H9 (cell line): ENCODE results near the gene F8. TPM values are rescaled to one million over a fixed set of nuclear protein-coding genes. Genes with fewer than 3 reads are reported as not detected.

Experiments used
- DNase-seq: peaks from one replicate; pipeline ENCODE4 v3.0.0-alpha.2; 2017
- H2AFZ ChIP-seq: one replicate; pipeline ENCODE4 v1.6.1; 2013; ENCODE audit warnings: mild to moderate bottlenecking, low read length, control low read depth, moderate library complexity
- H2AK5ac ChIP-seq: 2 replicates; pipeline ENCODE4 v1.6.1; 2013; ENCODE audit warnings: low read length, control low read depth, mixed read lengths; ENCODE audit not compliant: insufficient read length
- H2BK120ac ChIP-seq: one replicate; pipeline ENCODE4 v1.6.1; 2013; ENCODE audit warnings: low read depth, mild to moderate bottlenecking, low read length, control low read depth, inconsistent platforms; ENCODE audit not compliant: poor library complexity, severe bottlenecking
- H2BK12ac ChIP-seq: 2 replicates; pipeline ENCODE4 v1.6.1; 2013; ENCODE audit warnings: low read length, control low read depth, mixed read lengths, low read depth; ENCODE audit not compliant: insufficient read length
- H2BK15ac ChIP-seq: 2 replicates; pipeline ENCODE4 v1.6.1; 2013; ENCODE audit warnings: low read depth, low read length, control low read depth
- H2BK20ac ChIP-seq: one replicate; pipeline ENCODE4 v1.6.1; 2013; ENCODE audit warnings: low read depth, mild to moderate bottlenecking, low read length, control low read depth, inconsistent platforms; ENCODE audit not compliant: poor library complexity, severe bottlenecking
- H2BK5ac ChIP-seq: 2 replicates; pipeline ENCODE4 v1.6.1; 2013; ENCODE audit warnings: low read length, control low read depth, mixed read lengths; ENCODE audit not compliant: insufficient read length
- H3K14ac ChIP-seq: 2 replicates; pipeline ENCODE4 v1.6.1; 2013; ENCODE audit warnings: low read length, control low read depth; ENCODE audit not compliant: insufficient read depth
- H3K18ac ChIP-seq: 2 replicates; pipeline ENCODE4 v1.6.1; 2013; ENCODE audit warnings: low read depth, mild to moderate bottlenecking, mixed read lengths, low read length, control low read depth; ENCODE audit not compliant: insufficient read length
- H3K23ac ChIP-seq: 2 replicates; pipeline ENCODE4 v1.6.1; 2013; ENCODE audit warnings: low read length, control low read depth, mixed read lengths, low read depth; ENCODE audit not compliant: insufficient read length
- H3K23me2 ChIP-seq: 2 replicates; pipeline ENCODE4 v1.6.1; 2013; ENCODE audit warnings: low read depth, mild to moderate bottlenecking, mixed read lengths, low read length, control low read depth; ENCODE audit not compliant: insufficient read length, poor library complexity, severe bottlenecking
- H3K27ac ChIP-seq: 2 replicates; pipeline ENCODE4 v1.5.1; 2013; ENCODE audit warnings: low read length, control low read depth, mixed read lengths, low read depth; ENCODE audit not compliant: insufficient read length
- H3K27me3 ChIP-seq: 2 replicates; pipeline ENCODE4 v1.6.1; 2013; ENCODE audit warnings: low read length, control low read depth, inconsistent platforms; ENCODE audit not compliant: insufficient read depth
- H3K4ac ChIP-seq: 2 replicates; pipeline ENCODE4 v1.6.1; 2013; ENCODE audit warnings: low read depth, mild to moderate bottlenecking, control low read depth, inconsistent platforms, low read length, moderate library complexity
- H3K4me1 ChIP-seq: 2 replicates; pipeline ENCODE4 v1.6.1; 2013; ENCODE audit warnings: low read length, control low read depth, inconsistent platforms; ENCODE audit not compliant: insufficient read depth
- H3K4me2 ChIP-seq: 2 replicates; pipeline ENCODE4 v1.6.1; 2013; ENCODE audit warnings: low read length, control low read depth, mixed read lengths; ENCODE audit not compliant: insufficient read length, insufficient read depth
- H3K56ac ChIP-seq: 2 replicates; pipeline ENCODE4 v1.6.1; 2013; ENCODE audit warnings: low read depth, mild to moderate bottlenecking, mixed read lengths, low read length, control low read depth; ENCODE audit not compliant: insufficient read length
- H3K79me1 ChIP-seq: 2 replicates; pipeline ENCODE4 v1.6.1; 2013; ENCODE audit warnings: low read depth, mild to moderate bottlenecking, moderate library complexity, low read length, control low read depth, inconsistent platforms; ENCODE audit not compliant: insufficient read depth, poor library complexity, severe bottlenecking
- H3K79me2 ChIP-seq: 2 replicates; pipeline ENCODE4 v1.6.1; 2013; ENCODE audit warnings: low read length, control low read depth, inconsistent platforms; ENCODE audit not compliant: insufficient read depth
- H3K9ac ChIP-seq: 2 replicates; pipeline ENCODE4 v1.6.1; 2013; ENCODE audit warnings: low read length, control low read depth, mixed read lengths; ENCODE audit not compliant: insufficient read length; ENCODE audit errors: extremely low read depth
- H3K9me3 ChIP-seq: one replicate; pipeline ENCODE4 v1.6.1; 2013; ENCODE audit warnings: low read depth, low read length, inconsistent platforms; ENCODE audit not compliant: control insufficient read depth
- H3T11ph ChIP-seq: one replicate; pipeline ENCODE4 v1.6.1; 2013; ENCODE audit warnings: mild to moderate bottlenecking, low read length, control low read depth, inconsistent platforms
- H4K20me1 ChIP-seq: one replicate; pipeline ENCODE4 v1.6.1; 2013; ENCODE audit not compliant: control insufficient read depth, insufficient read length, insufficient read depth
- H4K5ac ChIP-seq: 2 replicates; pipeline ENCODE4 v1.6.1; 2013; ENCODE audit warnings: low read depth, mild to moderate bottlenecking, mixed read lengths, low read length, control low read depth; ENCODE audit not compliant: insufficient read length
- H4K8ac ChIP-seq: replicated peaks from 2 replicates; pipeline ENCODE4 v1.6.1; 2013; ENCODE audit warnings: low read length, control low read depth, mixed read lengths, low read depth; ENCODE audit not compliant: insufficient read length
- H4K91ac ChIP-seq: 2 replicates; pipeline ENCODE4 v1.6.1; 2013; ENCODE audit warnings: low read depth, mild to moderate bottlenecking, moderate library complexity, mixed read lengths, low read length, control low read depth; ENCODE audit not compliant: insufficient read length
- H3K27ac Mint-ChIP-seq, 3 experiments: 2 replicates in 2 of 3; 3 replicates in 1 of 3; pipeline ENCODE4 v1.8.0; 2020 to 2021; ENCODE audit warnings: mixed read lengths in 3 of 3, mild to moderate bottlenecking in 1 of 3, moderate library complexity in 1 of 3
- H3K27me3 Mint-ChIP-seq: 2 replicates; pipeline ENCODE4 v1.8.0; 2021; ENCODE audit warnings: low read depth, mild to moderate bottlenecking, moderate library complexity, mixed read lengths
- H3K36me3 Mint-ChIP-seq, 3 experiments: 2 replicates in 2 of 3; 3 replicates in 1 of 3; pipeline ENCODE4 v1.8.0; 2020 to 2021; ENCODE audit warnings: low read depth in 3 of 3, mixed read lengths in 3 of 3; ENCODE audit not compliant: insufficient read depth in 1 of 3
- H3K4me1 Mint-ChIP-seq, 2 experiments: 2 replicates each; pipeline ENCODE4 v1.8.0; 2020; ENCODE audit warnings: mixed read lengths in 2 of 2
- H3K4me3 Mint-ChIP-seq, 2 experiments: 2 replicates in 1 of 2; 3 replicates in 1 of 2; pipeline ENCODE4 v1.8.0; 2020 to 2021; ENCODE audit warnings: mild to moderate bottlenecking in 2 of 2, mixed read lengths in 2 of 2, moderate library complexity in 1 of 2
- H3K9me3 Mint-ChIP-seq, 2 experiments: 2 replicates in 1 of 2; 3 replicates in 1 of 2; pipeline ENCODE4 v1.8.0; 2020; ENCODE audit warnings: mild to moderate bottlenecking in 2 of 2, mixed read lengths in 2 of 2, moderate library complexity in 1 of 2
- CTCF ChIP-seq: fragments of 200-600 bp; sonication (generic); conservative IDR thresholded peaks from 3 replicates; pipeline ENCODE4 v1.8.0; 2021; ENCODE audit warnings: antibody characterized with exemption, mild to moderate bottlenecking
- WGBS: extraction: QIAGEN DNeasy Blood & Tissue Kit; methylation state at CpG from one replicate; pipeline ENCODE4 v1.1.7; 2013; ENCODE audit warnings: missing lambda C conversion rate, low lambda C conversion rate, mixed read lengths; ENCODE audit not compliant: insufficient read length; ENCODE audit errors: extremely low coverage; 5-methylcytosine and 5-hydroxymethylcytosine counted together
- total RNA-seq: library from RNA; stranded (reverse); gene quantifications from 2 replicates; pipeline ENCODE4 v1.2.1, GENCODE V29; 2021

The F8 gene
- total RNA-seq, 1 experiment from 2014 or later: 3.1 TPM

- no peaks in the 10 kb centered on the region for H3K79me2 ChIP-seq
- WGBS: no CpG with 5 or more reads among the region's 2 CpGs
- no peak overlapping the region for H3K18ac ChIP-seq
- peaks cover 32% of the 10 kb centered on the region for H3K27me3 Mint-ChIP-seq
- no peak overlapping the region for H3K27ac Mint-ChIP-seq
- H3T11ph ChIP-seq: no peak overlapping the region
- H3K9me3 Mint-ChIP-seq: peaks cover 71 to 76% of the 10 kb centered on the region in 2 experiments
- H2BK5ac ChIP-seq: no peak overlapping the region
- H3K14ac ChIP-seq: no peak overlapping the region
- H2BK12ac ChIP-seq: no peak overlapping the region
- H2AFZ ChIP-seq: no peak overlapping the region
- H3K23me2 ChIP-seq: peaks cover 5% of the 10 kb centered on the region
- no peak overlapping the region for H2AK5ac ChIP-seq
- no peak for TF ChIP-seq CTCF
- H2BK120ac ChIP-seq: no peak overlapping the region
- H3K27me3 ChIP-seq: peaks cover 5% of the 10 kb centered on the region; the same call in 1 of the 2 replicates
- DNase-seq: no peak
- H2BK20ac ChIP-seq: no peak overlapping the region
- H3K9me3 ChIP-seq: peaks cover 34% of the 10 kb centered on the region
- H3K4me2 ChIP-seq: no peak overlapping the region
- H3K23ac ChIP-seq: no peak overlapping the region
- no peak overlapping the region for H3K27ac ChIP-seq
- H4K5ac ChIP-seq: no peak overlapping the region
- no peak overlapping the region for H2BK15ac ChIP-seq
- H4K8ac ChIP-seq: no peak overlapping the region
- H3K56ac ChIP-seq: no peak overlapping the region
- no peak overlapping the region for H3K9ac ChIP-seq
- no peaks in the 10 kb centered on the region for H4K20me1 ChIP-seq
- H3K79me1 ChIP-seq: no peaks in the 10 kb centered on the region
- no peak overlapping the region for H4K91ac ChIP-seq
- H3K4me3 Mint-ChIP-seq: no peak overlapping the region
- H3K4ac ChIP-seq: no peak overlapping the region
- peaks cover 0 to 11% (median 7%) of the 10 kb centered on the region in 3 experiments; a peak in 6 of 7 replicates for H3K36me3 Mint-ChIP-seq
- peaks cover 18 to 33% of the 10 kb centered on the region in 2 experiments for H3K4me1 Mint-ChIP-seq
- peaks cover 3% of the 10 kb centered on the region; the same call in 1 of the 2 replicates for H3K4me1 ChIP-seq
Observed at GRCh38 chrX:154802947-154803346, 219.6 kb downstream of the F8 start.
